22Rv1 (cell line): Measurements from ENCODE around the gene RXFP4.

Source experiments
- H3K27ac ChIP-seq: fragments of 450-650 bp; 2 replicates; pipeline ENCODE4 v1.5.1; 2017
- ZFX ChIP-seq: fragments of 450-650 bp; IDR thresholded peaks from 2 replicates; pipeline ENCODE4 v1.6.1; 2017; ENCODE audit warnings: antibody characterized with exemption, borderline replicate concordance
- TF ChIP-seq, protein P1 (sequence below): fragments of 450-650 bp; IDR thresholded peaks from 2 replicates; pipeline ENCODE4 v1.5.1; 2017; ENCODE audit warnings: mild to moderate bottlenecking

Gene RXFP4

DNA sequence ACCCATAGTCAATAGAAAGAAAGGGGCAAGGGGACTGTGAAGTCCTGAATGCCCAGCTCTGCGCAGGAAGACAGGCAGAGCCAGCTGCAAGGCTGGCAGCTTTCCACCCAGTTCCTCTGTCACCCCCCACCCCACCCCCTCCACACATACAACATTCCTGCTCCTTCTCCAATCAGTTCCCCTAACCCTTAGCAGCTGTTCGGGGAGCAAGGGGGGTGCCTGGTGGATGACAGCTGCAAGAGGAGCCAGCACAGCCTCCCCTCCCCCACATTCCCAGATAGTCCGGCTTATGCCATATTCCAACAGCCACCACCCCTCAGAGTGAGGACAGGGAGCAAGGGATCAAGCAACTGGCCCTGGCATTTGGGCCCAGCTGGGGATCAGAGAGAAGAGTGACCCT lies 27.2 kb downstream of the RXFP4 start:
- H3K27ac ChIP-seq, result no peak overlapping the region

DNA sequence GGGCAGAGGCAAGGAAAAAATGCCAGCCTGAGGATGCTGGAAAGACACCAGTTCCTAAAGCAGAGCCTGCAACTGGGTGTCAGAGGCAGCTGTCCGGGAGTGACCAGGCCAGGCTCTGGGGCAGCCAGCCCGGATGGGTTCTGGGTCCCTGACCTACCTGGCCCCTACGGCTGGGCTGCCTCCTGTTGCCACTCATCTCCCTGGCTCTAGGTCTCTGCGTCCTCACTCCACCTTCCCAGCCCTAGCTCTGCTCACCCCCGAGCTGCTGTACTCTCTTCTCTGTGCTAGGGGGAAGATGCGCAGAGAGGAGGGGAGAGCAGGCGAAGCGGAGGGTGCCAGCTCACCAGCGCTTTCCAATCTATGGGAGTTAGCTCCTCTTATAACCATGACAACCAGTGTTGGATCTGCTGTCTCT lies 27.9 kb downstream of the RXFP4 start:
- no peak overlapping the region for H3K27ac ChIP-seq
- TF ChIP-seq ZFX, result no peak
- TF ChIP-seq, protein P1, sequence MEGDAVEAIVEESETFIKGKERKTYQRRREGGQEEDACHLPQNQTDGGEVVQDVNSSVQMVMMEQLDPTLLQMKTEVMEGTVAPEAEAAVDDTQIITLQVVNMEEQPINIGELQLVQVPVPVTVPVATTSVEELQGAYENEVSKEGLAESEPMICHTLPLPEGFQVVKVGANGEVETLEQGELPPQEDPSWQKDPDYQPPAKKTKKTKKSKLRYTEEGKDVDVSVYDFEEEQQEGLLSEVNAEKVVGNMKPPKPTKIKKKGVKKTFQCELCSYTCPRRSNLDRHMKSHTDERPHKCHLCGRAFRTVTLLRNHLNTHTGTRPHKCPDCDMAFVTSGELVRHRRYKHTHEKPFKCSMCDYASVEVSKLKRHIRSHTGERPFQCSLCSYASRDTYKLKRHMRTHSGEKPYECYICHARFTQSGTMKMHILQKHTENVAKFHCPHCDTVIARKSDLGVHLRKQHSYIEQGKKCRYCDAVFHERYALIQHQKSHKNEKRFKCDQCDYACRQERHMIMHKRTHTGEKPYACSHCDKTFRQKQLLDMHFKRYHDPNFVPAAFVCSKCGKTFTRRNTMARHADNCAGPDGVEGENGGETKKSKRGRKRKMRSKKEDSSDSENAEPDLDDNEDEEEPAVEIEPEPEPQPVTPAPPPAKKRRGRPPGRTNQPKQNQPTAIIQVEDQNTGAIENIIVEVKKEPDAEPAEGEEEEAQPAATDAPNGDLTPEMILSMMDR, result no peak

More for the DNA sequence above, 27.2 kb downstream of the RXFP4 start:
- TF ChIP-seq ZFX, result no peak
- TF ChIP-seq, protein P1, result no peak

DNA sequence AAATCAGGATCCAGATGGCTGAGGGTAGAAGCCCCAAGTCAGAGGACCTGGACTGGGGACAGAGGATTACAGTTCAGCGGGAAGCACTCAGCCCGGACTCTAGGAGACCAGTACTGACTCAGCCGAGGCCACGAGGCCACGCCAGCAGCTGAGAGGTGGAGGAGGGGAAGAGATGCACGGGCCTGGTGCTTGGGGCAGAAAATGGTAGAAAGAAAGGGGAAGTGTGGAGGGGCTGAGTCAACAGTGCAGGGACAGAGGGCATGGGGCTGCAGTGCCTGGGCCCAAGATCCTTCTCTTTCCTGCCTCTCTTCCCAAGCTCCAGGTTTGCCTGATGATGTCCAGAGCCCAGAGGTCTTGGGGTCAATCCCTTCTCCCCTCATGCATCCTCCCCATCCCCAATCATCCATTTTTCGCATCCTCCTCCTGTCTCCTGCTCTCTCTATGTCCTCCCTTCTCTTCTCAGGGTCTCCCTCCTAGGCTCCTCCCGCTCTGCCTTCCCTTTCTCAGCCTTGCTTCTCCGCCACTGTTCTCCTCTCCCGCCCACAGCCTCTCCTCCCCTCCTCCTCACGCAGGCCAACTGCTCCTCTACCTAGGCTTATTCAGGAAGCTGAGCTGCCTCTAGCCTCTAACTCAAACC lies 29.2 kb downstream of the RXFP4 start:
- TF ChIP-seq ZFX, result no peak
- TF ChIP-seq, protein P1, result no peak
- no peak overlapping the region for H3K27ac ChIP-seq

- TF ChIP-seq, protein P1, result no peak
- TF ChIP-seq ZFX, result no peak
- H3K27ac ChIP-seq, result no peak overlapping the region
Measured at GRCh38 chr1:155971910-155972809, 30.7 kb downstream of the RXFP4 start.

- H3K27ac ChIP-seq, result no peak overlapping the region
- TF ChIP-seq, protein P1, result no peak
- TF ChIP-seq ZFX, result no peak
Measured at GRCh38 chr1:155973723-155974122, 32.3 kb downstream of the RXFP4 start.

DNA sequence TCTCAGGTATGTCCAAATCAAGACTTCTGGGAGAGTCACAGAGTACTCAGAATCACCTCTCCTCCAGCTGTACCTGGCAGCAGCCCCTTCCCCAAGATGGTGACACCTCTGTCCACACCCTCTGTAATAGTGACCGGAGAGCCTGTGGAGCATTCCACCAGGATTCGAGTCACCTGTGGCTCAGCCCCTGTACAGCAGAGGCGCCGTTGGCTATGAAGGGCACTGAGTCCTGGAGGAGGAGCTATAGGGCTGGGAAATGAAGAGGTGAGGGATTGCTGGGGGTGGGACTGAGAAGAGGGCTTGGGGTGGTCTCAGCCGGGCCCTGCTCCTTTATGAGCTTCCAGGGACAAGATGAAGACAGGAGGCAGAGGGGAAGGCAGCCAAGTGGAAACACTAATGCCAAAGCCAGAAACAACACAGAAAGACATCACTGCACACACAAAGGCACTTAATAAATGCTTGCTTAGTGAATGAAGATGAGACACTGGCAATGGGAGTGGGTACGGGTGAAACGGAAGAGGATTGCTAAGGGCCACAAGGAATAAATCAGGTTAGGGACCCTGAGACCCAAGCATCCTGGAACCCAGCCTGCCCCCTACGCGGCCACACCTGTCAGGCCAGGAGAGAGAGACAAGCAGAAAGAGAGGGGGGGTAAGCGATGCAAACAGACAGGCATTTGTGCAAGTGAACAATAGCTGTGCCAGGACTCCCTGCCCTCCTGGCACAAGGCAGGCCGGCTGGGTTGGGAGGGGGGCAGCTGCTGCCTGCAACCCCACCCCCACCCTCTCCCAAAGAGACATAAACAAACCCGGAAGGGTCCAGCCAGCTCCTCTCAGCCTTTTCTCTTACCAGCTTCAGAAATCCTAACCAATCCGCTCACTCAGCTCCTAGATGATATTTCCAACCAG lies 33.0 kb downstream of the RXFP4 start:
- TF ChIP-seq ZFX, result no peak
- TF ChIP-seq, protein P1, result 0 out of 2 replicates have a peak, but pooled peaks have one; percentile 6
- no peak overlapping the region for H3K27ac ChIP-seq
